Measurements from ENCODE around the gene NGDN. TPM values are rescaled to one million over a fixed set of nuclear protein-coding genes. Genes with fewer than 3 reads are reported as not detected.

Gene NGDN
- total and polyA plus RNA-seq, 12 donors, result 24.4 to 61.3 (median 36.4) TPM

- no peak for TF ChIP-seq POLR2A (IDR thresholded peaks at IDR 0.05)
- TF ChIP-seq CTCF (IDR thresholded peaks at IDR 0.05), result no peak
Observed at GRCh38 chr14:23517650-23518326, 48.3 kb downstream of the NGDN start.

DNA sequence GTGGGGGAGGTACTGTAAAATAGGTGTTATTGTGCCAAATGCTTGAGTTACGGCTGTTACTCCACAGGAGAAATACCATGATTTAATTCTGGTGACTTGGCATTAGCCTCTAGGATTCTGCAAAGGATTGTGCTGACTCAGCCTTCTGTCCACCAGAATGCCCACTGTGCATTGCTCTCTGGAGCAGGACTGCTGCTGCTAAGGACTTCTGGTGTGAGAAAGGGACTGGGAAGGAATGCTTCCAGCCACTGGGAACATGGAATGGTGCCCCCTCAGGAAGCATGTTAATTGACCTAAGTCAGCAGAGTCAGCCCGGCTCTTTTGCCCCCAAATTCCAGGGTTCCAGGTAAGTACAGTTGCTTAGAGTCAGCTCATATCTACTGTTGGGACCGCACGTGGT is 49.2 kb downstream of the NGDN start:
- no peaks in the 10 kb centered on the region for H3K36me3 ChIP-seq (replicated peaks in 1 of 2)
- intact Hi-C loops (cut with DNase I), result no loop called here
- no peaks in the 10 kb centered on the region for H3K4me1 ChIP-seq (replicated peaks in 1 of 2)
- H3K9me3 ChIP-seq (replicated peaks in 1 of 3), result no peaks in the 10 kb centered on the region
- TF ChIP-seq CTCF (IDR thresholded peaks at IDR 0.05), result no peak
- TF ChIP-seq POLR2A (IDR thresholded peaks at IDR 0.05), result no peak
- no peak for DNase-seq
- H3K27ac ChIP-seq, result no peak overlapping the region
- H3K27me3 ChIP-seq, result no peaks in the 10 kb centered on the region
- 78 to 85% (median 83%) methylated on average over 4 of the region's 4 CpGs for WGBS, 4 donors
- H3K4me3 ChIP-seq, result no peak overlapping the region

More at GRCh38 chr14:23517650-23518326, 48.3 kb downstream of the NGDN start:
- intact Hi-C loops (cut with DNase I), result no loop called here
- no peaks in the 10 kb centered on the region for H3K4me1 ChIP-seq (replicated peaks in 1 of 2)
- H3K27ac ChIP-seq, result no peak overlapping the region
- whole genome bisulfite sequencing, 4 donors, result 75 to 78% (median 76%) methylated on average over 6 of the region's 6 CpGs
- H3K9me3 ChIP-seq (replicated peaks in 1 of 3), result no peaks in the 10 kb centered on the region
- H3K27me3 ChIP-seq, result no peaks in the 10 kb centered on the region
- no peak overlapping the region for H3K4me3 ChIP-seq
- DNase-seq, result no peak
- no peaks in the 10 kb centered on the region for H3K36me3 ChIP-seq (replicated peaks in 1 of 2)

DNA sequence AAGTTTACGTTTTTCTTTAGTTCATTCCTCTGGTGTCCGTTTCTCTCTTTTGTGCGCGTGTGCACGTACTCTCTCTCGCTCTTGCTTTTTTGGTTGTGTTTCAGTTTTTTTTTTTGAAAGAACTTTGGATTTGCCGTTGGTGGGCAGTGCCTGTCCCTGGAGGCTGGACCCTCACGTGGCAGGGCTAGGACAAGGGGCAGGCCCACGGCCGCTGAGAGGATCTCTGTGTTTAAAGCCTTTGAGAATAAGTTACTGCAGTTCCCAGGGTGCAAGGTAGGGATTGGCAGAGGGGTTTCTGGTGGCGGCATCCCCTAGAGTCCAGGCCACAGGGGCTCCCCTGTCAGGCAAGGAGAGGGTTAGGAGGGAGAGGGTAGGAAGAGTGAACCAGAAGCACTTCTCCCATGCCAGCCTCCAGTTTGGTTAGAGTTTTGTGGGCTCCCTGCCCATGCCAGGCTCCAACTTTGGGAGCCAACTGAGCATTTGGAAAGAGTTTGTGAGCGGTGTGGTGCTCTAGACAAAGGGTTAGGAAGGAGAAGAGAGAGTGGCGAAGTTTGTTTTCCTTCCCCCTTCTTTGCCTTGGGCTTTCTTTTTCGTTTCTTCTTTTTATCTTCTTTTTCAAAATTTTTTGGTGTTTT is 51.5 kb downstream of the NGDN start:
- no peaks in the 10 kb centered on the region for H3K4me1 ChIP-seq (replicated peaks in 1 of 2)
- H3K27ac ChIP-seq, result no peak overlapping the region
- H3K36me3 ChIP-seq (replicated peaks in 1 of 2), result no peaks in the 10 kb centered on the region
- no peaks in the 10 kb centered on the region for H3K27me3 ChIP-seq
- H3K9me3 ChIP-seq (replicated peaks in 1 of 3), result no peaks in the 10 kb centered on the region
- intact Hi-C loops (cut with DNase I), result no loop called here
- no peak for TF ChIP-seq POLR2A (IDR thresholded peaks at IDR 0.05)
- DNase-seq, result no peak
- no peak overlapping the region for H3K4me3 ChIP-seq
- WGBS, 4 donors, result 81 to 85% (median 83%) methylated on average over 14 of the region's 14 CpGs

DNA sequence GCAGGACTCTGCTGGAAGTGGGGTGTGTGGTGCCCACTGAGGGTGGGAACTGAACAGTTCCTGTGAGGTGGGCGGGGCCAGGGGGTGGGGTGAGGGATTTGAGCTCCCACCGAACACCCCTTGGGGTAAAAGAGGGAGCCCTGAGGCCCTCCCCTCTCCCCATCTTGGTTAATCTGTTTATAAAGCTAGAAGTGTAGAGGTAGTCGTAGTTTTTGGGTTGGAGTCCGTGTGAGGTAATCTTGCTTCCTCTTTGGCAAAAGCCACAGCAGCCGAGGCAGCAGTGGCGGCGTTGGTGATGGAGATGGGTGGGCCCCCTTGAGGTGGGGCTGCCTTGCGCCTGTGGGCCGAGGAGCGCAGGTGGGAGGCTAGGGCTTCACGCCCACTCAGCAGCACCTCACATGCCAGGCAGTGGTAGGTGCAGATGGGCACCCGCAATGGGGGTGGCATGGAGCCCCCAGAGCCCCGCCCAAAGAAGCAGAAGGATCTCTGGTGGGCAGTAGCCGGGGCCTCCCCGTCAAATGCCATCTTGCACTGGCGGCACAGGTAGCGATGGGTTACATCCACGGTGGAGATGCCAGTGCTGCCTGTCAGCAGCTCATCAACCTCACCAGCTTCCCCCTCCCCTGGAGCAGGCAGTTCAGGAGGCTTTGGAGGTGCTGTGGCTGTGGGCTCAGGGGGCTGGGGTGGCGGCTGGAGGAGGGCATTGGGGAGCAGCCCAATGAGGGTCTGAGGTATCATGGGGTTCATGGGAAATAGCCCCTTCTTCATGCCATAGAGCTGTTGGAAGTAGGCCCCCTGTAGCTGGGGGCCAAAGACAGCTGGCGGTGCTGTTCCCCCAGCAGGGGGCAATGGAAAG is 52.5 kb downstream of the NGDN start:
- TF ChIP-seq POLR2A (IDR thresholded peaks at IDR 0.05) (no peak), CTCF (IDR thresholded peaks at IDR 0.05) (no peak)
- WGBS, 4 donors, result 81 to 85% (median 82%) methylated on average over 12 to 20 of the region's 20 CpGs
- Histone ChIP-seq H3K27me3 (no peaks in the 10 kb centered on the region), H3K4me1 (replicated peaks in 1 of 2) (no peaks in the 10 kb centered on the region), H3K36me3 (replicated peaks in 1 of 2) (no peaks in the 10 kb centered on the region), H3K9me3 (replicated peaks in 1 of 3) (no peaks in the 10 kb centered on the region), H3K27ac (no peak overlapping the region), H3K4me3 (no peak overlapping the region)
- DNase-seq, result no peak
- intact Hi-C loops (cut with DNase I), result no loop called here

Data from adrenal gland (tissue), 12 donors.